ENCODE data around the gene AEN. TPM values are rescaled to one million over a fixed set of nuclear protein-coding genes. Genes with fewer than 3 reads are reported as not detected.

AEN gene, protein sequence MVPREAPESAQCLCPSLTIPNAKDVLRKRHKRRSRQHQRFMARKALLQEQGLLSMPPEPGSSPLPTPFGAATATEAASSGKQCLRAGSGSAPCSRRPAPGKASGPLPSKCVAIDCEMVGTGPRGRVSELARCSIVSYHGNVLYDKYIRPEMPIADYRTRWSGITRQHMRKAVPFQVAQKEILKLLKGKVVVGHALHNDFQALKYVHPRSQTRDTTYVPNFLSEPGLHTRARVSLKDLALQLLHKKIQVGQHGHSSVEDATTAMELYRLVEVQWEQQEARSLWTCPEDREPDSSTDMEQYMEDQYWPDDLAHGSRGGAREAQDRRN
- 36.2 TPM for total RNA-seq (2021; ENCODE audit: unreplicated experiment)
- polyA plus RNA-seq (2012): 24.9 and 27.7 TPM in 2 replicates
- Bru-seq, nascent RNA: percentile 93 among the genes with signal in this experiment
- percentile 76 among the genes with signal in this experiment for BruChase-seq, experiment 1, labeled RNA remaining after a 6-hour chase
- percentile 94 among the genes with signal in this experiment for BruChase-seq, experiment 2, labeled RNA remaining after a 2-hour chase
- long read RNA-seq, full-length matches to known transcripts: 64 of 130 reads
- long read RNA-seq, partial matches to known transcripts: 56 of 130 reads
- long read RNA-seq, other reads (novel, unspliced or antisense): 10 of 130 reads

DNA sequence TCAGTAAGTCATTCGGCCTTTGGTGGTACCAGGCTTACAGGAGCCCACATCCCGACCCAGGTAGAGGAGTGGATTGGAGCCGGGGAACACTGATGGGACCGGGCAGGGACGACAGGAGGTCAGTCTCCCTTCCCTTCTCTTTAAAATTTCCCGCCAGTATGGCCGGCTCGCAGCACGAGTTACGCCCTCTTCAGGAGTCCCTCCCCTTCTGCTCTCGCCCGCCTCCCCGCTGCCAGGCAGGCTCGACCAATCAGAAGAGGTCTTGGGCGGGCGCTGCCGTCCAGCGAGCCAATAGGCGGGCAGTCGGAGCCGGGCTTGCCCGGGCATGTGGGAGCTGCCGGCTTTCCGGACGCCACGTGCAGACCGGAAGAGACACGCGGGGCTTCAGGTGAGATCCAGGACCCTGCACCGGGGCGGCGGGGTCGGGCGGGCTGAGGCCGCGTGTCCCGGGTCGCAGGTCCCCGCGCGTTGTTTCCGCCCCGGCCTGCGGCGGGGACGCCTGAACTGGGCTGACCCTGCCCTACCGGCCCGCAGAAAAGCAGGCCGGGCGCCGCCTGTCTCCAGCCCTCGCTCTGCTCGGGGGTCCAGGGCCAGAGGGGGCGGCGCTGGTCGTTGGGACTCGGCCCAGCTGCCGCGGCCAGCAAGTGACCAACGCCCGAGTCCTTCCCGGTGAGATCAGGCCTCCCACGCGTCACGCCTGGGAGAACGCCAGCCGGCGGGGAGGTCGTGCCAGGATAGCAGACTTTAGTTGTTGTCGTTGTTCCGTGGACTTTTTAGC, at the start of gene AEN:
Gene AEN, plus strand, starts transcription at position 346 of the 778 bp plus-strand sequence. CDS start 4,870 bp downstream, outside the sequence.
- BruUV-seq (replicated peaks): no TSS peak
- peak within 1 kb of the TSS; percentile 100 for H3K9ac ChIP-seq (ENCODE audit: low read length)
- no peak for TF ChIP-seq EZH2 (IDR thresholded peaks at IDR 0.05)
- no peak for TF ChIP-seq CEBPB (IDR thresholded peaks at IDR 0.05; ENCODE audit: low read depth)
- no peak for TF ChIP-seq FOSL1 (IDR thresholded peaks at IDR 0.05; ENCODE audit: low read depth)
- TF ChIP-seq, protein P1, sequence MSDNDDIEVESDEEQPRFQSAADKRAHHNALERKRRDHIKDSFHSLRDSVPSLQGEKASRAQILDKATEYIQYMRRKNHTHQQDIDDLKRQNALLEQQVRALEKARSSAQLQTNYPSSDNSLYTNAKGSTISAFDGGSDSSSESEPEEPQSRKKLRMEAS (IDR thresholded peaks at IDR 0.05): peak; percentile 99
- TF ChIP-seq RAD21 (IDR thresholded peaks at IDR 0.05; ENCODE audit: low read depth): no peak
- TF ChIP-seq, protein P2, sequence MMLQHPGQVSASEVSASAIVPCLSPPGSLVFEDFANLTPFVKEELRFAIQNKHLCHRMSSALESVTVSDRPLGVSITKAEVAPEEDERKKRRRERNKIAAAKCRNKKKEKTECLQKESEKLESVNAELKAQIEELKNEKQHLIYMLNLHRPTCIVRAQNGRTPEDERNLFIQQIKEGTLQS (IDR thresholded peaks at IDR 0.05): no peak
- TF ChIP-seq, protein P3, sequence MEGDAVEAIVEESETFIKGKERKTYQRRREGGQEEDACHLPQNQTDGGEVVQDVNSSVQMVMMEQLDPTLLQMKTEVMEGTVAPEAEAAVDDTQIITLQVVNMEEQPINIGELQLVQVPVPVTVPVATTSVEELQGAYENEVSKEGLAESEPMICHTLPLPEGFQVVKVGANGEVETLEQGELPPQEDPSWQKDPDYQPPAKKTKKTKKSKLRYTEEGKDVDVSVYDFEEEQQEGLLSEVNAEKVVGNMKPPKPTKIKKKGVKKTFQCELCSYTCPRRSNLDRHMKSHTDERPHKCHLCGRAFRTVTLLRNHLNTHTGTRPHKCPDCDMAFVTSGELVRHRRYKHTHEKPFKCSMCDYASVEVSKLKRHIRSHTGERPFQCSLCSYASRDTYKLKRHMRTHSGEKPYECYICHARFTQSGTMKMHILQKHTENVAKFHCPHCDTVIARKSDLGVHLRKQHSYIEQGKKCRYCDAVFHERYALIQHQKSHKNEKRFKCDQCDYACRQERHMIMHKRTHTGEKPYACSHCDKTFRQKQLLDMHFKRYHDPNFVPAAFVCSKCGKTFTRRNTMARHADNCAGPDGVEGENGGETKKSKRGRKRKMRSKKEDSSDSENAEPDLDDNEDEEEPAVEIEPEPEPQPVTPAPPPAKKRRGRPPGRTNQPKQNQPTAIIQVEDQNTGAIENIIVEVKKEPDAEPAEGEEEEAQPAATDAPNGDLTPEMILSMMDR (IDR thresholded peaks at IDR 0.05 in 2 of 3, conservative IDR thresholded peaks at IDR 0.05 in 1 of 3; ENCODE audit: borderline replicate concordance in 1 of 3, insufficient read depth in 1 of 3, low read depth in 2 of 3, low read length in 2 of 3): no peak
- peak; percentile 90 for TF ChIP-seq SP1 (IDR thresholded peaks at IDR 0.05; ENCODE audit: low read depth)
- TF ChIP-seq POLR2AphosphoS5 (IDR thresholded peaks at IDR 0.05; ENCODE audit: low read depth, low read length): peak; percentile 67
- peak; percentile 85 for TF ChIP-seq ZFX (IDR thresholded peaks at IDR 0.05)
- TF ChIP-seq SIN3A (IDR thresholded peaks at IDR 0.05; ENCODE audit: low read depth): peak; percentile 96
- peak; percentile 42 for TF ChIP-seq YY1 (IDR thresholded peaks at IDR 0.05; ENCODE audit: extremely low read depth, insufficient replicate concordance, low read depth, low read length)
- TF ChIP-seq ZNF274 (IDR thresholded peaks at IDR 0.05; ENCODE audit: low read depth, low read length): no peak
- TF ChIP-seq EGR1 (IDR thresholded peaks at IDR 0.05; ENCODE audit: low read depth): no peak; the same call in 1 of the 2 replicates
- TF ChIP-seq, protein P4, sequence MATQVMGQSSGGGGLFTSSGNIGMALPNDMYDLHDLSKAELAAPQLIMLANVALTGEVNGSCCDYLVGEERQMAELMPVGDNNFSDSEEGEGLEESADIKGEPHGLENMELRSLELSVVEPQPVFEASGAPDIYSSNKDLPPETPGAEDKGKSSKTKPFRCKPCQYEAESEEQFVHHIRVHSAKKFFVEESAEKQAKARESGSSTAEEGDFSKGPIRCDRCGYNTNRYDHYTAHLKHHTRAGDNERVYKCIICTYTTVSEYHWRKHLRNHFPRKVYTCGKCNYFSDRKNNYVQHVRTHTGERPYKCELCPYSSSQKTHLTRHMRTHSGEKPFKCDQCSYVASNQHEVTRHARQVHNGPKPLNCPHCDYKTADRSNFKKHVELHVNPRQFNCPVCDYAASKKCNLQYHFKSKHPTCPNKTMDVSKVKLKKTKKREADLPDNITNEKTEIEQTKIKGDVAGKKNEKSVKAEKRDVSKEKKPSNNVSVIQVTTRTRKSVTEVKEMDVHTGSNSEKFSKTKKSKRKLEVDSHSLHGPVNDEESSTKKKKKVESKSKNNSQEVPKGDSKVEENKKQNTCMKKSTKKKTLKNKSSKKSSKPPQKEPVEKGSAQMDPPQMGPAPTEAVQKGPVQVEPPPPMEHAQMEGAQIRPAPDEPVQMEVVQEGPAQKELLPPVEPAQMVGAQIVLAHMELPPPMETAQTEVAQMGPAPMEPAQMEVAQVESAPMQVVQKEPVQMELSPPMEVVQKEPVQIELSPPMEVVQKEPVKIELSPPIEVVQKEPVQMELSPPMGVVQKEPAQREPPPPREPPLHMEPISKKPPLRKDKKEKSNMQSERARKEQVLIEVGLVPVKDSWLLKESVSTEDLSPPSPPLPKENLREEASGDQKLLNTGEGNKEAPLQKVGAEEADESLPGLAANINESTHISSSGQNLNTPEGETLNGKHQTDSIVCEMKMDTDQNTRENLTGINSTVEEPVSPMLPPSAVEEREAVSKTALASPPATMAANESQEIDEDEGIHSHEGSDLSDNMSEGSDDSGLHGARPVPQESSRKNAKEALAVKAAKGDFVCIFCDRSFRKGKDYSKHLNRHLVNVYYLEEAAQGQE (IDR thresholded peaks at IDR 0.05; ENCODE audit: low read depth): no peak
- no peak for TF ChIP-seq TCF7L2 (IDR thresholded peaks at IDR 0.05; ENCODE audit: borderline replicate concordance, extremely low read depth, insufficient read depth, insufficient read length)
- TF ChIP-seq CBX3 (IDR thresholded peaks at IDR 0.05; ENCODE audit: low read depth): no peak
- no peak for TF ChIP-seq SRF (IDR thresholded peaks at IDR 0.05; ENCODE audit: low read depth)

More for the DNA sequence above, at the start of gene AEN:
- Histone ChIP-seq H3K9me3 (ENCODE audit: control insufficient read depth in 1 of 2, insufficient read depth in 1 of 2, low read depth in 1 of 2, low read length in 2 of 2) (no peaks in the 10 kb centered on the region), H4K20me1 (ENCODE audit: insufficient read depth) (peaks cover 20% of the 10 kb centered on the region; the same call in 1 of the 2 replicates), H3K4me2 (ENCODE audit: low read length) (peak within 1 kb of the TSS; percentile 86), H2AFZ (ENCODE audit: low read depth, low read length, poor library complexity, severe bottlenecking) (peak within 1 kb of the TSS; percentile 42), H3K27me3 (ENCODE audit: insufficient read depth, low read length) (no peaks in the 10 kb centered on the region), H3K4me3 (replicated peaks in 1 of 2; ENCODE audit: low read depth in 1 of 2, low read length in 2 of 2) (peak within 1 kb of the TSS; percentile 69 to 85), H3K36me3 (ENCODE audit: control insufficient read depth in 1 of 2, insufficient read depth in 2 of 2, low read length in 2 of 2) (peaks cover 5 to 6% of the 10 kb centered on the region in 2 experiments; a peak in 2 of 4 replicates), H3K4me1 (ENCODE audit: control insufficient read depth in 1 of 2, insufficient read depth in 2 of 2, low read length in 2 of 2) (peaks cover 15 to 42% of the 10 kb centered on the region in 2 experiments), H3K9me2 (ENCODE audit: insufficient read depth) (no peaks in the 10 kb centered on the region), H3K79me2 (ENCODE audit: insufficient read depth, low read length) (peaks cover 52% of the 10 kb centered on the region), H3K27ac (ENCODE audit: low read depth, low read length) (peak within 1 kb of the TSS; percentile 97)
- DNase-seq (ENCODE audit: low read depth, low spot score) (peak; percentile 88), ATAC-seq (peak; percentile 94)
- ChIA-PET POLR2A (interaction anchor here (0.7 to 2.0 kb wide), 4 partner anchors 14 to 257 kb away, joined by 4 to 6 read pairs (median 4); partner anchors contain the start of genes ISG20, MRPL46 and MRPS11), RAD21 (ENCODE audit: low non-redundant PET in 1 of 2, low total read pairs in 2 of 2, uncharacterized antibody in 2 of 2, unreplicated experiment in 2 of 2) (no interaction called here), CTCF (interaction anchor here (1.3 kb wide), 1 partner anchor 17 kb away, joined by 3 read pairs; no protein-coding TSS in a partner anchor)
- intact Hi-C loops (cut with micrococcal nuclease): no loop called here
